RWPE2 (cell line): Measurements from ENCODE around the gene CDC37L1.
"Not testable (repeated sequence)": the region's sequence is repeated elsewhere in the genome, so short reads cannot be mapped to it uniquely, and the experiment has no call there.

ENCODE experiments used
- ATAC-seq: fragments of 200-7000 bp; cut with Tn5 transposase; 3 replicates; pipeline ENCODE4 v1.9.1; 2021; ENCODE audit warnings: low read depth
- DNase-seq: peaks from one replicate; pipeline ENCODE4 v3.0.0-alpha.2; 2020; ENCODE audit warnings: low spot score
- H3K27ac ChIP-seq: fragments of 450-650 bp; 2 replicates; pipeline ENCODE4 v1.5.1; 2017; ENCODE audit warnings: mild to moderate bottlenecking; ENCODE audit not compliant: poor library complexity, severe bottlenecking
- H3K27me3 ChIP-seq: fragments of 250-450 bp; sonication (Bioruptor Pico); 2 replicates; pipeline ENCODE4 v1.5.1; 2021; ENCODE audit warnings: mild to moderate bottlenecking, moderate library complexity; ENCODE audit not compliant: insufficient read depth, poor library complexity, severe bottlenecking
- H3K36me3 ChIP-seq: fragments of 250-450 bp; sonication (Bioruptor Pico); 2 replicates; pipeline ENCODE4 v1.5.1; 2020; ENCODE audit warnings: low read depth, mild to moderate bottlenecking, moderate library complexity
- H3K4me1 ChIP-seq: fragments of 250-450 bp; sonication (Bioruptor Pico); 2 replicates; pipeline ENCODE4 v1.5.1; 2021; ENCODE audit warnings: mild to moderate bottlenecking, moderate library complexity; ENCODE audit not compliant: insufficient read depth, poor library complexity, severe bottlenecking
- H3K4me3 ChIP-seq: fragments of 250-450 bp; sonication (Bioruptor Pico); 2 replicates; pipeline ENCODE4 v1.5.1; 2021; ENCODE audit warnings: mild to moderate bottlenecking, moderate library complexity; ENCODE audit not compliant: severe bottlenecking
- H3K9me3 ChIP-seq: fragments of 250-450 bp; sonication (Bioruptor Pico); 2 replicates; pipeline ENCODE4 v1.5.1; 2021; ENCODE audit warnings: mild to moderate bottlenecking, moderate library complexity; ENCODE audit not compliant: severe bottlenecking
- CTCF ChIP-seq: fragments of 450-650 bp; IDR thresholded peaks from one replicate; pipeline ENCODE4 v1.5.1; 2017; ENCODE audit warnings: mild to moderate bottlenecking, moderate library complexity; ENCODE audit not compliant: poor library complexity, severe bottlenecking

CDC37L1 gene

GRCh38 chr9:4642351-4642750 is 37.0 kb upstream of the CDC37L1 start:
- no peak overlapping the region for H3K4me3 ChIP-seq
- H3K27ac ChIP-seq, result no peak overlapping the region
- H3K4me1 ChIP-seq, result no peaks in the 10 kb centered on the region
- H3K9me3 ChIP-seq, result no peaks in the 10 kb centered on the region
- ATAC-seq (no peak), DNase-seq (no peak)
- H3K36me3 ChIP-seq, result no peaks in the 10 kb centered on the region
- no peak for TF ChIP-seq CTCF
- H3K27me3 ChIP-seq, result no peaks in the 10 kb centered on the region

- Histone ChIP-seq H3K4me1 (no peaks in the 10 kb centered on the region), H3K36me3 (no peaks in the 10 kb centered on the region), H3K9me3 (no peaks in the 10 kb centered on the region), H3K27me3 (no peaks in the 10 kb centered on the region), H3K4me3 (no peak overlapping the region), H3K27ac (no peak overlapping the region)
- no peak for DNase-seq
- no peak for ATAC-seq
- no peak for TF ChIP-seq CTCF
Measured at GRCh38 chr9:4654084-4654483, 25.3 kb upstream of the CDC37L1 start.

GRCh38 chr9:4654538-4654937 is 24.8 kb upstream of the CDC37L1 start:
- Histone ChIP-seq H3K9me3 (no peaks in the 10 kb centered on the region), H3K36me3 (no peaks in the 10 kb centered on the region), H3K4me1 (no peaks in the 10 kb centered on the region), H3K4me3 (no peak overlapping the region), H3K27me3 (no peaks in the 10 kb centered on the region), H3K27ac (no peak overlapping the region)
- DNase-seq (no peak), ATAC-seq (no peak)
- TF ChIP-seq CTCF, result no peak

- H3K36me3 ChIP-seq, H3K27me3 ChIP-seq, ATAC-seq, H3K4me1 ChIP-seq, H3K4me3 ChIP-seq, H3K27ac ChIP-seq, DNase-seq, H3K9me3 ChIP-seq: not testable (repeated sequence)
Measured at GRCh38 chr9:4656196-4656595, 23.2 kb upstream of the CDC37L1 start.

GRCh38 chr9:4656621-4657020 is 22.7 kb upstream of the CDC37L1 start:
- DNase-seq, result no peak
- no peaks in the 10 kb centered on the region for H3K9me3 ChIP-seq
- H3K4me1 ChIP-seq, result peaks cover 5% of the 10 kb centered on the region
- no peak for ATAC-seq
- no peak overlapping the region for H3K4me3 ChIP-seq
- TF ChIP-seq CTCF, result no peak
- H3K36me3 ChIP-seq, result no peaks in the 10 kb centered on the region
- H3K27ac ChIP-seq, result no peak overlapping the region
- no peaks in the 10 kb centered on the region for H3K27me3 ChIP-seq
